HEK293T (cell line): ENCODE results near the gene SVOP.

ENCODE experiments used
- BHLHE40 ChIP-seq: fragments of 450-650 bp; IDR thresholded peaks from 2 replicates; pipeline ENCODE4 v1.6.1; 2016; ENCODE audit warnings: mild to moderate bottlenecking, moderate library complexity, borderline replicate concordance
- CTBP1 ChIP-seq: fragments of 450-650 bp; IDR thresholded peaks from 2 replicates; pipeline ENCODE4 v1.6.1; 2016; ENCODE audit warnings: borderline replicate concordance
- ELF4 ChIP-seq: fragments of 450-650 bp; IDR thresholded peaks from 2 replicates; pipeline ENCODE4 v1.6.1; 2017; ENCODE audit warnings: antibody characterized with exemption
- NFRKB ChIP-seq: fragments of 450-650 bp; IDR thresholded peaks from 2 replicates; pipeline ENCODE4 v1.6.1; 2016; ENCODE audit warnings: mild to moderate bottlenecking, moderate library complexity
- SP1 ChIP-seq: fragments of 450-650 bp; IDR thresholded peaks from 2 replicates; pipeline ENCODE4 v1.6.1; 2017
- ZNF384 ChIP-seq: fragments of 450-650 bp; IDR thresholded peaks from 2 replicates; pipeline ENCODE4 v1.6.1; 2016

DNA sequence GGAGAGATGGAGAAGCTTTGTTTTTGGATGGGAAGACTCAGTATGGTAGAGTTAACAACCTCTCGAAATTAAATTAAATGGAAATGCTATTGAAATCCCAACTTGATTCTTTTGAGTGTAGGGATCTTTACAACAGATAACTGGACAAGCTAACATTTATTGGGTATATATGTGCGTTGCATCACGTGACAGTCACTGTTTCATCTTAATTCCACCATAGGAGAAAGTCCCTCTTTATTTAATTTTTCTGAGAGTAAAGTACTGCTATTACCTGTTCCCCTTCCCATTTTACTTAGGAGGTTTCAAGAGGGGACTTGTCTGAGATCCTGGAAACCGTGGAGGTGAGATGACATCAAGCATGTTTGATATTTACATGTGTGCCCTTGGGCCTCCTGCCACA is 152.1 kb downstream of the SVOP start:
- no peak for TF ChIP-seq CTBP1
- TF ChIP-seq SP1: no peak
- no peak for TF ChIP-seq NFRKB
- TF ChIP-seq BHLHE40: no peak
- no peak for TF ChIP-seq ZNF384
- TF ChIP-seq ELF4: no peak
